Measurements from ENCODE around the gene HFM1. TPM values are rescaled to one million over a fixed set of nuclear protein-coding genes. Genes with fewer than 3 reads are reported as not detected.
"Not testable (repeated sequence)": the region's sequence is repeated elsewhere in the genome, so short reads cannot be mapped to it uniquely, and the experiment has no call there.

Gene HFM1
- total RNA-seq, 1 experiment from 2014 or later: not detected

GRCh38 chr1:91349524-91349923 lies 55.1 kb downstream of the HFM1 start:
- DNase-seq (ENCODE audit: low read depth): no peak

DNA sequence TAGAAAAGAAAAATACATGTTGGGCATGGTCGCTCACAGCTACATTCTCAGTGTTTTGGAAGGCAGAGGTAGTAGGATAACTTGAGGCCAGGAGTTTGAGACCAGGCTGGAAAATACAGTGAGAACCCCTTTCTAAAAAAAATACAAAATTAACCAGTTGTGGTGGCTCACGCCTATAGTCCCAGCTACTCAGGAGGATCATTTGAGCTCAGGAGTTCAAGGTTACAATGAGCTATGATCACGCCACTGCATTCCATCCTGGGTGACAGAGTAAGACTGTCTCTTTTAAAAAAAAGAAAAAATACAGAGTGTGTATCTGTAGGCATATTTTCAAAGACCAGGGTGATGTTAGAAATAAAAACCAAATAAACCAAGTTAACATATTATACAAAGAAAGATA lies 57.8 kb downstream of the HFM1 start:
- DNase-seq (ENCODE audit: low read depth): no peak

DNA sequence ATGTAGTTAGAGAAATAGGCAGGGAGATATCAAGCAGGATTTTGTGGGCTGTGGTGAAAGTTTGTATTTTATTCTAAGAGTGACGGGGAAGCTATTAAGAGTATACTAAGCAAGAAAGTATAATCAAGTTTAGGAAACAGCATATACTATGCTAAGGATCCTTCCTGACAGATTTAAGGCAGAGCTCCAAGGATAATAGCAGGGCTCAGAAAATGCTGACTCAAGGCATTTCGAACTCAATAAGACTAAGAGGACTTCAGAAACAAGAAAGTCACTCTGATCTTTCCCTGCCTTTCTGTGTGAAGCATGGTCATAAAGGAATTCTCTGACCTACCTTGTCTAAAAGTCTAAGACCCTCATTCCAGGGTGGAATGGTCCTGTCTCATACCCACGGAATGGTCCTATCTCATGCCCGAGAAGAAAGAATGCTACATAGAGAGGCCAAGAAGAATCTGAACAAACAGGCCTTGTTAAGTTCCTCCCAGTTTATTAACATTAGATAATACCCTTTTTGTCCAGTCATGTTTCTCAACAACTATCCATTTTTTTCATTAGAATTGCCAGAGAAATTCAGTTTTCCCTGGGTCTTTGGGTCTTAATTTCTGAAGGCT lies 59.1 kb downstream of the HFM1 start:
- peak; percentile 4 for DNase-seq (ENCODE audit: low read depth)

GRCh38 chr1:91338501-91338900 lies 66.1 kb downstream of the HFM1 start:
- no peak for DNase-seq (ENCODE audit: low read depth)

GRCh38 chr1:91335603-91336002 lies 69.0 kb downstream of the HFM1 start:
- no peak for DNase-seq (ENCODE audit: low read depth)

- no peak for DNase-seq (ENCODE audit: low read depth)
These were observed 69.8 kb downstream of the HFM1 start for GRCh38 chr1:91334856-91335255.

DNA sequence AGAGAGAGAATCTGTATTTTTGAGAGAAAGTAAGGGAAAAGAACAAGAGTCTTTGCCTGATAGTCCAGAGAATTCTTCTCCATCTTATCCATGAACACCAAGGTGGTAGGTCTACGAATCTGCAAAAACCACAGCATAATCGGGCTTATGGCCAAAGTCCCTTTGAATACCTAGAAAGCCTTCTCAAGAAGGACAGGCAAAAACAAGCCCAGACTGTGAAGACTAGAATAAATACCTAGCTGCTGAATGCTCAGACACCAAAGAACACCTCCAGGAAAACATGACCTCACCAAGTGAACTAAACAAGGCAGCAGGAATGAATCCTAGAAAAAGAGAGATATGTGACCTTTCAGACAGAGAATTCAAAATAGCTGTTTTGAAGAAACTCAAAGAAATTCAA lies 79.2 kb downstream of the HFM1 start:
- DNase-seq (ENCODE audit: low read depth): no peak

DNA sequence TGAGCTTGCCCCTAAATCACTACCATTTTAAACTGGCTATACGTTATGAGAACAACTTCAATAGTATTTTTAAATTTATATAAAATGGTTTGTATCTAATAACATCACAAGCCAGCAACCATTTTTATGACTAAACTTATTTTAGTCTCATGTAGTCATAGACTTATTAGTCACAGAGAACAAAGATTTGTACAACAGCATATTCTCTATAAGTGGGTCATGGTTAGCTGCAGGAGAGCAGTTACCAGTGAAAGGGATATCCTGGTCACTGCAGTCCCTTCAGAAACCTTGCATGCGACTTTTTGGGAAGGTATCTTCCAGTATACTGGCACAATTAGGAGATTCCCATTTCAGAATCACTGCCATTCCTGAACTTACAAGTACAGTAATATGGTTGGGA lies 90.0 kb downstream of the HFM1 start:
- DNase-seq (ENCODE audit: low read depth): no peak

DNA sequence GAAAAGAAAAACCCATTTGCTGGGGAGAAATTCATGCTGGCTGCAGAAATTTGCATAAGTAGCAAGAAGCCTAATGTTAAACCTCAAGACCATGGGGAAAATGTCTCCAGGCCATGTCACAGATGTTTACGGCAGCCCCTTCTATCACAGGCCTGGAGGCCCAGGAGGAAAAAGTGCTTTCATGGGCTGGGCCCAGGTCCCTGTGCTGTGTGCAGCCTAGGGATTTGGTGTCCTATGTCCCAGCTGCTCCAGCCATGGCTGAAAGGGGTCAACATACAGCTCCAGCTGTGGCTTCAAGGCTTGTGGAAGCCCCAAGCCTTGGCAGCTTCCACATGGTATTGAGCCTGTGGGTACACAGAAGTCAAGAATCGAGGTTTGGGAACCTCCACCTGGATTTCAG lies 93.0 kb downstream of the HFM1 start:
- no peak for DNase-seq (ENCODE audit: low read depth)

- DNase-seq (ENCODE audit: low read depth): no peak
These were observed 96.1 kb downstream of the HFM1 start for GRCh38 chr1:91308544-91308943.

DNA sequence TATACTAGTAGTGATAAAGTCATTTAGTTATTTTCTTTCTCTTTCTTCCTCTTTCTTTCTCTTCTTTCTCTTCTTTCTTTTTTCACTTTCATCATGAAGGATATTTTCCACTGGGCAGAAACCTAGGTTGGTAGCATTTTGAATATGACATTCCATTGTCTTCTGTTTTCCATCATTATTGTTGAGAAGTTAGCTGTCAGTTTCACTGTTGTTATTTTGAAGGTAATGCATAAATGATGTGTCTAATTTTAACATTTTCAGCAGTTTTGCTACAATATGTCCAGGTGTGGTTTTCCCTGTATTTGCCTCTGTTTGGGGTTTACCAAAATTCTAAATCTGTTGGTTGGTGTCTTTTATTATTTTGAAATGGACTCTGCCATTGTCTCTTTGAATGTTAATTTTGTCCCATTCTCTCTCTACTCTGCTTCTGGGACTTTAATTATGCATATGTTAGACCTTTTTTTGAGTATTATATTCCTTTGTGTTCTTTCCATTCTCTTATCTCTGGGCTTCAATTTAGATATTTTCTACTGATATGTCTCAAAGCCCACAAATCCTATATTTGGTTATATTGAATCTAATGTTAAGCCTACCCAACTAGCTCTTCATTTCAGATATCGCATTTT lies 96.7 kb downstream of the HFM1 start:
- DNase-seq (ENCODE audit: low read depth): no peak

DNA sequence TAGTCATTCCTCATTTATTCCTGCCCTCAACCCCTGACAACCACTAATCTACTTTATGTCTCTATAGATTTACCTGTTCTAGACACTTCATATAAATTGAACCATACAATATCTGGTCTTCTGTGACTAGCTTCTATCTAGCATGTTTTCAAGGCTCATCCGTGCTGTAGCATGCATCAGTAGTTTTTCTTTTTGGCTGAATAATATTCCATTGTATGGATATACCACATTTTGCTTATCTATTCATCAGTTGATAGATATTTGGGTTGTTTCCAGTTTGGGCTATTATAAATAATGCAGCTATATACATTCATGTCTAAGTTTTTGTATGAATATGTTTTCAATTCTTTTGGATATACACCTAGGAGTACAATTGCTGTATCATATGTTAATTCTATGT lies 101.5 kb downstream of the HFM1 start:
- DNase-seq (ENCODE audit: low read depth): no peak

DNA sequence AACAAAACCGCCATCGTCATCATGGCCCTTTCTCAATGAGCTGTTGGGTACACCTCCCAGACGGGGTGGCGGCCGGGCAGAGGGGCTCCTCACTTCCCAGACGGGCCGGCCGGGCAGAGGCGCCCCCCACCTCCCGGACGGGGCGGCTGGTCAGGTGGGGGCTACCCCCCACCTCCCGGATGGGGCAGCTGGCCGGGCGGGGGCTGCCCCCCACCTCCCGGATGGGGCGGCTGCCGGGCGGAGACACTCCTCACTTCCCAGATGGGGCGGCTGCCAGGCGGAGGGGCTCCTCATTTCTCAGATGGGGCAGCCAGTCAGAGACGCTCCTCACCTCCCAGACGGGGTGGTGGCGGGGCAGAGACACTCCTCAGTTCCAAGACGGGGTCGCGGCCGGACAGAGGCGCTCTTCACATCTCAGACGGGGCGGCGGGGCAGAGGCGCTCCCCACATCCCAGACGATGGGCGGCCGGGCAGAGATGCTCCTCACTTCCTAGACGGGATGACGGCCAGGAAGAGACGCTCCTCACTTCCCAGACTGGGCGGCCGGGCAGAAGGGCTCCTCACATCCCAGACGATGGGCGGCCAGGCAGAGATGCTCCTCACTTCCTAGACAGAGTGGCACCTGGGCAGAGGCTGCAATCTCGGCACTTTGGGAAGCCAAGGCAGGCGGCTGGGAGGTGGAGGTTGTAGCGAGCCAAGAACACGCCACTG lies 115.6 kb downstream of the HFM1 start:
- not testable (repeated sequence) for DNase-seq (ENCODE audit: low read depth)

DNA sequence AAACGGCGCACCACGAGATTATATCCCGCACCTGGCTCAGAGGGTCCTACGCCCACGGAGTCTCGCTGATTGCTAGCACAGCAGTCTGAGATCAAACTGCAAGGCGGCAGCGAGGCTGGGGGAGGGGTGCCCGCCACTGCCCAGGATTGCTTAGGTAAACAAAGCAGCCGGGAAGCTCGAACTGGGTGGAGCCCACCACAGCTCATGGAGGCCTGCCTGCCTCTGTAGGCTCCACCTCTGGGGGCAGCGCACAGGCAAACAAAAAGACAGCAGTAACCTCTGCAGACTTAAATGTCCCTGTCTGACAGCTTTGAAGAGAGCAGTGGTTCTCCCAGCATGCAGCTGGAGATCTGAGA lies 117.7 kb downstream of the HFM1 start:
- DNase-seq (ENCODE audit: low read depth): not testable (repeated sequence)

DNA sequence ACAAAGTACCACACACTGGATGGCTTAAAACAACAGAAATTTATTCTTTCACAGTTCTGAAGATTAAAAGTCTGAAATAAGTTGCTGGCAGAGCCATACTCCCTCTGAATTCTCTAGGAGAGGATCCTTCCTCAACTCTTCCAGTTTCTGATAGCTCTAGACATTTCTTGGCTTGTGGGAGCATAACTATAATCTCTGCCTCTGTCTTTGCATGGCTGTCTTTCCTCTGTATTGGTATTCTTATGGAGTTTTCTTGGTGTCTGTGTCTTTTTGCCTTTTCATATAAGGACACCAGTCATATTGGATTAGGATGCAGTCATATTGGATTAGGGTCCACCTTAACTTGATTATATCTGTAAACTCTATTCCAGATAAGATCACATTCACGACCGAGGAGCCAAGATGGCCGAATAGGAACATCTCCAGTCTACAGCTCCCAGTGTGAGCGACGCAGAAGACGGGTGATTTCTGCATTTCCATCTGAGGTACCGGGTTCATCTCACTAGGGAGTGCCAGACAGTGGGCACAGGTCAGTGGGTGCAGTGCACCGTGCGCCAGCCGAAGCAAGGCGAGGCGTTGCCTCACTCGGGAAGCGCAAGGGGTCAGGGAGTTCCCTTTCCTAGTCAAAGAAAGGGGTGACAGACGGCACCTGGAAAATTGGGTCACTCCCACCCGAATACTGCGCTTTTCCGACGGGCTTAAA lies 118.2 kb downstream of the HFM1 start:
- not testable (repeated sequence) for DNase-seq (ENCODE audit: low read depth)

DNA sequence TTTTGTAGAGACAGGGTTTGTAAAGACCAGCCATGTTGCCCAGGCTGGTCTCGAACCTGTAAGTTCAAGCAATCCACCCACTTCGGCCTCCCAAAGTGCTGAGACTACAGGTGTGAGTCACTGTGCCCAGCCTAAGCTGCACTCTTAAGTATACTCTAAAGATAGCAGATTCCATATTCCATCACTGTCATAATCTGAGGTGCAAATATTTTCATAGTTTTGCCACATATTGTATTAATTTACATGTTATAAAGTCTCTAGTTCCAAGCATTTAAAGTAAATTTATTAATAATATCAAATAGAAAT lies 121.3 kb downstream of the HFM1 start:
- no peak for DNase-seq (ENCODE audit: low read depth)

DNA sequence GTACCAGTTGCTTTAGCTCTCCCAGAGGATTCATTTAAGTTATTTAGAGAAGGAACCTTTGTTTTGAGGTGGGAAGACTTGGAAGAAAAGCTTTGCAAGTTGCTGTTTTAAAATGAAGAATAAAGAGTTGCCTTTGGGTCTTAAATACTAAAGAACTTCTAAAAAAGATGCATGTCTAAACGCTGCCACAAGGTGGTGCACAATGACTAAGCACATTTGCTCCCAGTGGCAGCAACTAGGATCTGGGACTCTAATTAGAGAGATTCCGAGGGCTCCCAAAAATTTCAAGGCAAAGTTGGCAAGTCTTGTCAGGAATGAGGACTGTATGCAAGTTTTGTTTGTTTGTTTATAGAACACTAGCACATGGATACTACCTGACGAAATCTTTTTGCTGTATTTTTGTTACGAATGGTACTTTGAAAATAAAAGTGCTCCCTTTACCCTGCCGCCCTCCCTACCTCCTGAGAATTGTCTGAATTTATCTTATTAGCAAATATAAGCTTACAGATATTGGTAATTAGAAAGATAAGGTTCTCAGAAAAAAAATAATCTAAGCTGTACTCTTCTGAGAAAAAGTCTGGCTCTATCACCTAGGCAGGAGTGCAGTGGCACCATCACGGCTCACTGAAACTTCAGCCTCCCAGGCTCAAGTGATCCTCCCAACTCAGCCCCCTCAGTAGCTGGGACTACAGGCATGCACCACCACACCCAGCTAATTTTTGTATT lies 121.8 kb downstream of the HFM1 start:
- DNase-seq (ENCODE audit: low read depth): peak; percentile 67

DNA sequence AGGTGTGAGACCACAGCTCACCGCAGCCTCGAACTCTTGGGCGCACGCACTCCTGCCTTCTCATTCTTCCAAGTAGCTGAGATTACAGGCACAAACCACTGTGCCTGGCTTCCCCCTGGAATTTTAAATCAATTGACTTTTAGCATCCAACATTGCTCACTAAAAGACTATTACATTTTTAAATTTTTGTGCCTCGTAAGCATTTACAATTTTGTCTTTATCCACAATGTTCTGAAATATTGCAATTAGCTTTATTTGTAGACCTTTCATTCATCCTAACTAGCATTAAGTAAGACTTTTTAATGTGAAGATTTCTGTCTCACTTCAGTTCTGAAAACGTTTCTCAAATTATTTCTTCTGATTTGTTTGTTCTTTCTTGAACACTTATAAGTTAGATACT lies 122.9 kb downstream of the HFM1 start:
- DNase-seq (ENCODE audit: low read depth): no peak

GRCh38 chr1:91278754-91279153 lies 125.9 kb downstream of the HFM1 start:
- peak; percentile 24 for DNase-seq (ENCODE audit: low read depth)

- no peak for DNase-seq (ENCODE audit: low read depth)
These were observed 130.8 kb downstream of the HFM1 start for GRCh38 chr1:91273875-91274274.

DNA sequence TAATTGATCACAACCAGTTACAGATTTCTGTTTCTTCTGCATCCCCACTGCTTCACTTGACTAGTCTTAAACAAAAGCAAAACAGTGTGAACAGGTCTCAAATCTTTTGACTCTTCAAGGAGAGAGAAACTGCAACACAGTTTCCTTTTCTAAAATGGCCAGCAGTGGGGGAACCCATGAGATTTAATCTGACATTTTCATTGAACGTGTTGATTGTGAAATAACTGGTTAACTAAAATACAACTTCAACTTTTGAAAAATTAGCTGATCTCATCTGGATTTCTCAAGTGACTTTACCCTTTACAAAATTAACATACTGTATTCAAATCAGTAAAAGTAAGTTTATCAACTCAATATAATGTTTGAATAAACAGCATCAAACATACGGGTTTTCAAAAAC lies 143.0 kb downstream of the HFM1 start:
- no peak for DNase-seq (ENCODE audit: low read depth)

DNA sequence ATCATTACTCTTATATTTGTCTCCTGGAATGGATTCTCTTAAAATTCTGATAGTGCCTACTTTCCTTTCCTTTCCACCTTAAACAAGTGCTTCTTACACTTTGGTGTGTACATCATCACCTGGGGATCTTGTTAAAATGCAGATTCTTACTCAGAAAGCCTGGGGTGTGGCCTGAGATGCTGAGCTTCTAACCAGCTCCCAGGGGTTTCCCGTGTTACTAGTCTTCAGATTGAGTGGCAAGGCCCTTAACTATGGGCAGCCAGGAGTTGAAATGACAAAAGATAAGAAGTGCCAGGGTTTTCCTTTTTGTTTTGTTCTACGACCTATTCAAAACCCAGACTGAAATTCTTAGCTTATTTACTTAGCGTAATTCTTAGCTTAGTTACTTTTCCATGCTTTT lies 159.2 kb downstream of the HFM1 start:
- DNase-seq (ENCODE audit: low read depth): no peak

Data from RPMI7951 (cell line).